Measurements from ENCODE around the gene C1QTNF1. TPM values are rescaled to one million over a fixed set of nuclear protein-coding genes. Genes with fewer than 3 reads are reported as not detected.

The C1QTNF1 gene
- total and polyA plus RNA-seq, 8 donors: 5.3 to 31.2 (median 8.4) TPM

DNA sequence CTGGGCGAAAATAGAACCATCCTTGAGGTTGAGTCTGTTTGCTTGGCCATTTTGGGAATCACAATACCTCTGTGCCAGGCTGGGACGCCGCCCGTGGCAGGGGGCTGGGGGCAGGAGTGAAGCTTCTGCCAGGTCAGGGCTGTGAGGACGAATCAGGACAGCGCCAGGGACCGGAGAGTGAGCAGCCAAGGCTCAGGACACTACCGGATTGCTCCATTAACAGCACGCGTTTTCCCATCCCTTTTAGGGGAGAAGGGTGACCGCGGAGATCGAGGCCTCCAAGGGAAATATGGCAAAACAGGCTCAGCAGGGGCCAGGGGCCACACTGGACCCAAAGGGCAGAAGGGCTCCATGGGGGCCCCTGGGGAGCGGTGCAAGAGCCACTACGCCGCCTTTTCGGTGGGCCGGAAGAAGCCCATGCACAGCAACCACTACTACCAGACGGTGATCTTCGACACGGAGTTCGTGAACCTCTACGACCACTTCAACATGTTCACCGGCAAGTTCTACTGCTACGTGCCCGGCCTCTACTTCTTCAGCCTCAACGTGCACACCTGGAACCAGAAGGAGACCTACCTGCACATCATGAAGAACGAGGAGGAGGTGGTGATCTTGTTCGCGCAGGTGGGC is 23.4 kb downstream of the C1QTNF1 start:
- FAIRE-seq (no peak), ATAC-seq (no peak), DNase-seq (peak in 1 of 6 donors; percentile 37)
- WGBS, 2 donors: 77 to 86% methylated on average over 30 of the region's 30 CpGs
- Histone ChIP-seq H3K4me3 (no peak overlapping the region), H3K36me3 (no peaks in the 10 kb centered on the region), H3K27me3 (no peaks in the 10 kb centered on the region), H3K4me1 (no peaks in the 10 kb centered on the region), H3K27ac (no peak overlapping the region), H3K9me3 (no peaks in the 10 kb centered on the region)
- intact Hi-C loops (cut with DNase I): no loop called here
- TF ChIP-seq, protein P1, sequence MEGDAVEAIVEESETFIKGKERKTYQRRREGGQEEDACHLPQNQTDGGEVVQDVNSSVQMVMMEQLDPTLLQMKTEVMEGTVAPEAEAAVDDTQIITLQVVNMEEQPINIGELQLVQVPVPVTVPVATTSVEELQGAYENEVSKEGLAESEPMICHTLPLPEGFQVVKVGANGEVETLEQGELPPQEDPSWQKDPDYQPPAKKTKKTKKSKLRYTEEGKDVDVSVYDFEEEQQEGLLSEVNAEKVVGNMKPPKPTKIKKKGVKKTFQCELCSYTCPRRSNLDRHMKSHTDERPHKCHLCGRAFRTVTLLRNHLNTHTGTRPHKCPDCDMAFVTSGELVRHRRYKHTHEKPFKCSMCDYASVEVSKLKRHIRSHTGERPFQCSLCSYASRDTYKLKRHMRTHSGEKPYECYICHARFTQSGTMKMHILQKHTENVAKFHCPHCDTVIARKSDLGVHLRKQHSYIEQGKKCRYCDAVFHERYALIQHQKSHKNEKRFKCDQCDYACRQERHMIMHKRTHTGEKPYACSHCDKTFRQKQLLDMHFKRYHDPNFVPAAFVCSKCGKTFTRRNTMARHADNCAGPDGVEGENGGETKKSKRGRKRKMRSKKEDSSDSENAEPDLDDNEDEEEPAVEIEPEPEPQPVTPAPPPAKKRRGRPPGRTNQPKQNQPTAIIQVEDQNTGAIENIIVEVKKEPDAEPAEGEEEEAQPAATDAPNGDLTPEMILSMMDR (IDR thresholded peaks at IDR 0.05): no peak

- no peak overlapping the region for H3K4me3 ChIP-seq
- no peaks in the 10 kb centered on the region for H3K9me3 ChIP-seq
- DNase-seq (peak in 1 of 6 donors; percentile 47), FAIRE-seq (no peak), ATAC-seq (no peak)
- H3K4me1 ChIP-seq: no peaks in the 10 kb centered on the region
- no peaks in the 10 kb centered on the region for H3K36me3 ChIP-seq
- intact Hi-C loops (cut with DNase I): no loop called here
- H3K27ac ChIP-seq: no peak overlapping the region
- H3K27me3 ChIP-seq: no peaks in the 10 kb centered on the region
- TF ChIP-seq, protein P1 (IDR thresholded peaks at IDR 0.05): no peak
- 67 to 78% methylated on average over 41 of the region's 41 CpGs for WGBS, 2 donors
These were observed 24.2 kb downstream of the C1QTNF1 start for GRCh38 chr17:79047923-79048825.

DNA sequence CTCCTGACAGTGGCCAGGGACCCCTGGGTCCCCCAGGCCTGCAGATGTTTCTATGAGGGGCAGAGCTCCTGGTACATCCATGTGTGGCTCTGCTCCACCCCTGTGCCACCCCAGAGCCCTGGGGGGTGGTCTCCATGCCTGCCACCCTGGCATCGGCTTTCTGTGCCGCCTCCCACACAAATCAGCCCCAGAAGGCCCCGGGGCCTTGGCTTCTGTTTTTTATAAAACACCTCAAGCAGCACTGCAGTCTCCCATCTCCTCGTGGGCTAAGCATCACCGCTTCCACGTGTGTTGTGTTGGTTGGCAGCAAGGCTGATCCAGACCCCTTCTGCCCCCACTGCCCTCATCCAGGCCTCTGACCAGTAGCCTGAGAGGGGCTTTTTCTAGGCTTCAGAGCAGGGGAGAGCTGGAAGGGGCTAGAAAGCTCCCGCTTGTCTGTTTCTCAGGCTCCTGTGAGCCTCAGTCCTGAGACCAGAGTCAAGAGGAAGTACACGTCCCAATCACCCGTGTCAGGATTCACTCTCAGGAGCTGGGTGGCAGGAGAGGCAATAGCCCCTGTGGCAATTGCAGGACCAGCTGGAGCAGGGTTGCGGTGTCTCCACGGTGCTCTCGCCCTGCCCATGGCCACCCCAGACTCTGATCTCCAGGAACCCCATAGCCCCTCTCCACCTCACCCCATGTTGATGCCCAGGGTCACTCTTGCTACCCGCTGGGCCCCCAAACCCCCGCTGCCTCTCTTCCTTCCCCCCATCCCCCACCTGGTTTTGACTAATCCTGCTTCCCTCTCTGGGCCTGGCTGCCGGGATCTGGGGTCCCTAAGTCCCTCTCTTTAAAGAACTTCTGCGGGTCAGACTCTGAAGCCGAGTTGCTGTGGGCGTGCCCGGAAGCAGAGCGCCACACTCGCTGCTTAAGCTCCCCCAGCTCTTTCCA is 25.1 kb downstream of the C1QTNF1 start:
- 69 to 75% methylated on average over 21 of the region's 21 CpGs for whole genome bisulfite sequencing, 2 donors
- peak in 1 of 6 donors; percentile 41 for DNase-seq
- no peaks in the 10 kb centered on the region for H3K4me1 ChIP-seq
- intact Hi-C loops (cut with DNase I): no loop called here
- no peaks in the 10 kb centered on the region for H3K27me3 ChIP-seq
- H3K9me3 ChIP-seq: no peaks in the 10 kb centered on the region
- H3K36me3 ChIP-seq: no peaks in the 10 kb centered on the region
- no peak for FAIRE-seq
- H3K27ac ChIP-seq: no peak overlapping the region
- TF ChIP-seq, protein P1 (IDR thresholded peaks at IDR 0.05): no peak
- H3K4me3 ChIP-seq: no peak overlapping the region
- ATAC-seq: no peak

DNA sequence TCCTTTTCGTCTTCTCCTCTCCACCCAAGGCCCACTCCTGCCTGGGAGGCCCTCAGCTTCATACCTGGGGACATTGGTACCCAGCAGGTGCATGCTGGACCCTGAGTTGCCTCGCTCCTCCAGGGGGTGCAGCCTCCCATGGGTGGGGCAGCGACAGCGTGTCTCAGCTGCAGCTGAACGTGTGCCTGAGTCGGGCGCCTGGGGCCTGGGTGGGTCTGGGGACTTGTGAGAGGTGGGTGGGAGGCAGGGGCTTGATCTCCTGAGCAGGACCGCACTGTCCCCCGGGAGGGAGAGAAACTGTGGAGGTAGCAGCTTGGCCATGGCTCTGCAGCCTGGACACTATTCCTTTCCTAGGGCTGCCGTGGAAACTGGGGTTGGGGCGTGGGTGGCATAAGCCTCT is 25.9 kb downstream of the C1QTNF1 start:
- DNase-seq (peak in 1 of 6 donors; percentile 43), FAIRE-seq (no peak), ATAC-seq (no peak)
- intact Hi-C loops (cut with DNase I): no loop called here
- no peaks in the 10 kb centered on the region for H3K4me1 ChIP-seq
- no peaks in the 10 kb centered on the region for H3K27me3 ChIP-seq
- H3K9me3 ChIP-seq: no peaks in the 10 kb centered on the region
- H3K4me3 ChIP-seq: no peak overlapping the region
- H3K36me3 ChIP-seq: no peaks in the 10 kb centered on the region
- TF ChIP-seq, protein P1 (IDR thresholded peaks at IDR 0.05): no peak
- H3K27ac ChIP-seq: no peak overlapping the region
- 75 to 86% methylated on average over 11 of the region's 11 CpGs for WGBS, 2 donors
